B cell (primary cell): Measurements from ENCODE around the gene SP9. TPM values are rescaled to one million over a fixed set of nuclear protein-coding genes. Genes with fewer than 3 reads are reported as not detected.

Experiments
- ATAC-seq: fragments of 200-7000 bp; cut with Tn5 transposase; one replicate; pipeline ENCODE4 v1.10.0; 2021; ENCODE audit warnings: low read depth, mild to moderate bottlenecking, moderate number of reproducible peaks, moderate library complexity
- CTCF ChIA-PET: fragments of 350-600 bp; sonication (Branson Sonifier 250); formaldehyde crosslinking; loops from one replicate; lab custom pipeline; 2021; ENCODE audit warnings: antibody characterized with exemption, inconsistent platforms; lab: Charles Lee
- POLR2A ChIA-PET: fragments of 350-600 bp; sonication (Branson Sonifier 250); formaldehyde crosslinking; loops from one replicate; lab custom pipeline; 2021; ENCODE audit warnings: antibody characterized with exemption; lab: Charles Lee
- DNase-seq: peaks from one replicate; pipeline ENCODE4 v3.0.0; 2013
- H2AFZ ChIP-seq: 2 replicates; pipeline ENCODE4 v1.6.1; 2012; ENCODE audit warnings: mild to moderate bottlenecking, low read depth, low read length; ENCODE audit not compliant: insufficient read depth, poor library complexity, severe bottlenecking
- H3K27ac ChIP-seq, 2 donors: 1 replicate in 1 of 2; 2 replicates in 1 of 2; pipeline ENCODE4 v1.5.1; 2012 to 2013; ENCODE audit warnings: low read length in 2 of 2, mild to moderate bottlenecking in 2 of 2, moderate library complexity in 1 of 2
- H3K27me3 ChIP-seq, 4 experiments: fragments of 200-600 bp in 1 of 4; sonication (generic) in 1 of 4; replicated peaks in 1 of 4; 1 replicate in 2 of 4; 2 replicates in 2 of 4; pipeline versions ENCODE4 v1.6.1 to v1.7.0; 2013 to 2016; ENCODE audit warnings: low read length in 3 of 4, mild to moderate bottlenecking in 2 of 4, mixed read lengths in 1 of 4, moderate library complexity in 1 of 4; ENCODE audit not compliant: insufficient read depth in 4 of 4, control insufficient read depth in 3 of 4; ENCODE audit errors: control extremely low read depth in 1 of 4
- H3K36me3 ChIP-seq, 2 experiments: replicated peaks in 1 of 2; 1 replicate in 1 of 2; 2 replicates in 1 of 2; pipeline versions ENCODE4 v1.6.1 to v1.7.1; 2013; ENCODE audit warnings: low read length in 1 of 2; ENCODE audit not compliant: insufficient read depth in 2 of 2, control insufficient read depth in 1 of 2; ENCODE audit errors: control extremely low read depth in 1 of 2, extremely low read depth in 1 of 2
- H3K4me1 ChIP-seq, 2 donors: fragments of 200-600 bp in 1 of 2; sonication (generic) in 1 of 2; 1 replicate in 1 of 2; 2 replicates in 1 of 2; pipeline versions ENCODE4 v1.5.1 to v1.6.1; 2013 to 2017; ENCODE audit warnings: low read length in 2 of 2; ENCODE audit not compliant: control insufficient read depth in 2 of 2, insufficient read depth in 2 of 2
- H3K4me2 ChIP-seq: replicated peaks from 2 replicates; pipeline ENCODE3; 2012; ENCODE audit warnings: mild to moderate bottlenecking, low read depth, low read length; ENCODE audit not compliant: poor library complexity, severe bottlenecking
- H3K4me3 ChIP-seq, 5 experiments: fragments of 200-600 bp in 1 of 5; sonication (generic) in 1 of 5; 1 replicate in 3 of 5; 2 replicates in 2 of 5; pipeline versions ENCODE4 v1.5.1 to v1.7.0; 2011 to 2016; ENCODE audit warnings: low read length in 4 of 5, mild to moderate bottlenecking in 4 of 5, low read depth in 2 of 5, control low read depth in 1 of 5, moderate library complexity in 1 of 5; ENCODE audit not compliant: insufficient read depth in 1 of 5; ENCODE audit errors: control extremely low read depth in 1 of 5, extremely low read depth in 1 of 5
- H3K79me2 ChIP-seq: fragments of 200-600 bp; sonication (generic); one replicate; pipeline ENCODE4 v1.6.0; 2016; ENCODE audit warnings: low read length; ENCODE audit not compliant: control insufficient read depth, insufficient read depth
- H3K9ac ChIP-seq: fragments of 200-600 bp; sonication (generic); 2 replicates; pipeline ENCODE4 v1.6.1; 2017; ENCODE audit warnings: mild to moderate bottlenecking, low read length, moderate library complexity
- H3K9me3 ChIP-seq, 3 donors: one replicate each; pipeline versions ENCODE4 v1.6.1 to v1.7.1; 2013; ENCODE audit warnings: low read length in 2 of 3; ENCODE audit not compliant: control insufficient read depth in 2 of 3, insufficient read depth in 1 of 3; ENCODE audit errors: control extremely low read depth in 1 of 3
- H4K20me1 ChIP-seq: 2 replicates; pipeline ENCODE4 v1.6.0; 2012; ENCODE audit warnings: mild to moderate bottlenecking, low read length; ENCODE audit not compliant: insufficient read depth, control insufficient read depth, poor library complexity, severe bottlenecking
- H3K27ac Mint-ChIP-seq: one replicate; pipeline ENCODE4 v1.8.0; 2021; ENCODE audit warnings: mixed read lengths
- H3K27me3 Mint-ChIP-seq: one replicate; pipeline ENCODE4 v1.8.0; 2021; ENCODE audit warnings: mixed read lengths
- H3K4me1 Mint-ChIP-seq: one replicate; pipeline ENCODE4 v1.8.0; 2021; ENCODE audit warnings: mixed read lengths
- H3K4me3 Mint-ChIP-seq: one replicate; pipeline ENCODE4 v1.8.0; 2021; ENCODE audit warnings: mixed read lengths
- H3K9me3 Mint-ChIP-seq: one replicate; pipeline ENCODE4 v1.8.0; 2022; ENCODE audit warnings: mixed read lengths; ENCODE audit not compliant: insufficient read depth
- EZH2 ChIP-seq: IDR thresholded peaks from 2 replicates; pipeline ENCODE4 v1.6.1; 2012; ENCODE audit warnings: borderline replicate concordance, low read depth, mild to moderate bottlenecking, moderate library complexity, low read length; ENCODE audit not compliant: insufficient read depth, poor library complexity, severe bottlenecking
- WGBS: methylation state at CpG from one replicate; pipeline ENCODE4 v1.1.5; 2013; ENCODE audit warnings: missing lambda C conversion rate; ENCODE audit not compliant: insufficient coverage; 5-methylcytosine and 5-hydroxymethylcytosine counted together
- intact Hi-C: fragments of 100-400 bp; cut with micrococcal nuclease; formaldehyde crosslinking; loops from one replicate; pipeline ENCODE4 v1.10.0; 2022
- polyA plus RNA-seq: library from polyadenylated mRNA; depleted of rRNA; stranded (reverse); fragments of >200 nt; gene quantifications from 2 replicates; pipeline ENCODE4 v1.2.3, GENCODE V29; 2012
- total RNA-seq, 2 donors: library from RNA; stranded (reverse); fragments of 120-200 nt in 1 of 2; gene quantifications; 1 replicate in 1 of 2; 2 replicates in 1 of 2; pipeline versions ENCODE4 v1.2.3 to v1.2.4, GENCODE V29; 2013 to 2022
- TF ChIP-seq, protein P1 (sequence below): fragments of 200-600 bp; IDR thresholded peaks from one replicate; pipeline ENCODE4 v1.8.0; 2022; ENCODE audit warnings: antibody characterized with exemption, mild to moderate bottlenecking

Gene SP9
- total and polyA plus RNA-seq, 2 donors (not counting 1 experiment from before 2014, with no cell fraction given): not detected

DNA sequence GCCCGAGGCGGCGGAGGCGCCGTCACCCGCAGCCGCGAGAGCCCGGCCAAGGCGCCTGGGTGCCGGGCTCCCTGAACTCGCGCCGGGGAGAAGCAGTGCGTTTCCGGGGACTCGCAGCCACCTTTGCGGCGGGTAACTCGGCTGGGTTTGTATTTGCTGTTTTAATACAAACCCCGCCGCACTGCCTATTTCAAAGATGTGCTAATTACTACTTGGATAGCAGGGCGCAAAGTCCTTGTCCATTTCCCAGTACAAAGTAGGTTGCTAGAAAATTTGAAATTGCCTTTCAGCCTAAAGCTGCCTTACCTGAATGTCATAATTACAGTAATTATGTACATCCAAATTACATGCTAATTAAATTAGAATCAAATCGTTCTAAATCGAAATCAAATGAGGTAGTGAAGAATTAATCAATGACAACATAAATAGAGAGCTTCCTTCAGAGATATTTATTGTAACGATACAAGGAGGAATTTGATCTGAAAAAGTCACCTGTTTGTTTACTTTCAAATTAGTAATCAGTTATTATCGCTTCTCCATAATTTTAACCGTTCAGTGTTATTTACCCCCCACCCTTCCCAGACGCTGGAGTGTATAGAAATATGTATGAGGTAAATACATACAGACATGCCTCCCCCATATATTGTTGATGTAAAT lies 8.1 kb downstream of the SP9 start:
- TF ChIP-seq, protein P1, sequence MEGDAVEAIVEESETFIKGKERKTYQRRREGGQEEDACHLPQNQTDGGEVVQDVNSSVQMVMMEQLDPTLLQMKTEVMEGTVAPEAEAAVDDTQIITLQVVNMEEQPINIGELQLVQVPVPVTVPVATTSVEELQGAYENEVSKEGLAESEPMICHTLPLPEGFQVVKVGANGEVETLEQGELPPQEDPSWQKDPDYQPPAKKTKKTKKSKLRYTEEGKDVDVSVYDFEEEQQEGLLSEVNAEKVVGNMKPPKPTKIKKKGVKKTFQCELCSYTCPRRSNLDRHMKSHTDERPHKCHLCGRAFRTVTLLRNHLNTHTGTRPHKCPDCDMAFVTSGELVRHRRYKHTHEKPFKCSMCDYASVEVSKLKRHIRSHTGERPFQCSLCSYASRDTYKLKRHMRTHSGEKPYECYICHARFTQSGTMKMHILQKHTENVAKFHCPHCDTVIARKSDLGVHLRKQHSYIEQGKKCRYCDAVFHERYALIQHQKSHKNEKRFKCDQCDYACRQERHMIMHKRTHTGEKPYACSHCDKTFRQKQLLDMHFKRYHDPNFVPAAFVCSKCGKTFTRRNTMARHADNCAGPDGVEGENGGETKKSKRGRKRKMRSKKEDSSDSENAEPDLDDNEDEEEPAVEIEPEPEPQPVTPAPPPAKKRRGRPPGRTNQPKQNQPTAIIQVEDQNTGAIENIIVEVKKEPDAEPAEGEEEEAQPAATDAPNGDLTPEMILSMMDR: no peak
- TF ChIP-seq EZH2: no peak
- H3K4me1 ChIP-seq: peaks cover 44 to 63% of the 10 kb centered on the region in 2 donors
- H3K79me2 ChIP-seq: no peaks in the 10 kb centered on the region
- H3K9ac ChIP-seq: no peak overlapping the region
- no peak overlapping the region for H2AFZ ChIP-seq
- H3K36me3 ChIP-seq: peaks cover 0 to 3% of the 10 kb centered on the region in 2 experiments
- Mint-ChIP-seq H3K27ac (no peak overlapping the region), H3K4me3 (peak overlapping the region; percentile 41), H3K4me1 (peaks cover 29% of the 10 kb centered on the region), H3K9me3 (no peaks in the 10 kb centered on the region), H3K27me3 (peaks cover 56% of the 10 kb centered on the region)
- ChIA-PET CTCF (interaction anchor here (0.6 to 7.2 kb wide), 6 partner anchors 14 to 1315 kb away, joined by 3 to 151 read pairs (median 4); no protein-coding TSS in a partner anchor), POLR2A (no interaction called here)
- peak; percentile 57 for DNase-seq
- WGBS: 0% methylated on average over 8 of the region's 29 CpGs
- intact Hi-C loops: loop anchor here (1.0 to 10.0 kb wide), 6 partner anchors 8 to 1536 kb away; partner anchors contain the start of gene CDCA7
- H3K9me3 ChIP-seq: peaks cover 1 to 37% (median 5%) of the 10 kb centered on the region in 3 donors
- H4K20me1 ChIP-seq: peaks cover 21% of the 10 kb centered on the region
- H3K27me3 ChIP-seq: peaks cover 1 to 72% (median 65%) of the 10 kb centered on the region in 4 experiments
- H3K4me3 ChIP-seq: no peak overlapping the region
- H3K4me2 ChIP-seq: peak overlapping the region; percentile 59
- H3K27ac ChIP-seq: no peak overlapping the region
- ATAC-seq: no peak

DNA sequence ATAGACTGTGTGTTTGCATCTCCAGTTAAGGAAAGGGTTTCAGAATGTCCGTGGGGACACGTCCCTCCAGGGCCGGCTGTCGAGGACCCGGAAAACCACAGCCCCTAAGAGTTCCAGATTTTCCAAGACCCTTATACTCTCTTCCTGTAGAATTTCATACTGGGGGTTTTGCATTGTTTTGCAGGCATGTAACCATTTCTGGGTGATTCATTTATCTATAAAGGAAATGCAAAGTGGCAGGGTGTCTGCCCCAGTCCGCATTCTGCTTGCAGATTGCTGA lies 8.5 kb downstream of the SP9 start:
- POLR2A ChIA-PET: no interaction called here
- H3K79me2 ChIP-seq: no peaks in the 10 kb centered on the region
- peaks cover 1 to 36% (median 5%) of the 10 kb centered on the region in 3 donors for H3K9me3 ChIP-seq
- Mint-ChIP-seq H3K9me3 (no peaks in the 10 kb centered on the region), H3K27ac (no peak overlapping the region), H3K27me3 (peaks cover 54% of the 10 kb centered on the region), H3K4me3 (no peak overlapping the region), H3K4me1 (peaks cover 29% of the 10 kb centered on the region)
- no peak for ATAC-seq
- H3K27me3 ChIP-seq: peaks cover 1 to 69% (median 61%) of the 10 kb centered on the region in 4 experiments
- H3K27ac ChIP-seq: no peak overlapping the region
- H3K4me2 ChIP-seq: peak overlapping the region; percentile 41
- H2AFZ ChIP-seq: no peak overlapping the region
- 13% methylated on average over 1 of the region's 6 CpGs for WGBS
- H3K36me3 ChIP-seq: peaks cover under 1 to 3% of the 10 kb centered on the region in 2 experiments
- H3K4me3 ChIP-seq: no peak overlapping the region
- DNase-seq: peak; percentile 56
- no peak overlapping the region for H3K9ac ChIP-seq
- intact Hi-C loops: loop anchor here (1.0 to 10.0 kb wide), 6 partner anchors 8 to 1536 kb away; partner anchors contain the start of gene CDCA7
- TF ChIP-seq, protein P1: no peak
- TF ChIP-seq EZH2: no peak
- H4K20me1 ChIP-seq: peaks cover 21% of the 10 kb centered on the region
- peaks cover 43 to 61% of the 10 kb centered on the region in 2 donors for H3K4me1 ChIP-seq
- CTCF ChIA-PET: interaction anchor here (0.6 to 7.2 kb wide), 5 partner anchors 15 to 1316 kb away, joined by 3 to 151 read pairs (median 5); no protein-coding TSS in a partner anchor
